ENCODE measurements around the gene FSTL4. TPM values are rescaled to one million over a fixed set of nuclear protein-coding genes. Genes with fewer than 3 reads are reported as not detected.

Gene FSTL4
- polyA plus RNA-seq, 1 of the 3 experiments (the other 2 are of a cell fraction), result not detected

- peak; percentile 5; the same call in 1 of the 2 replicates for TF ChIP-seq NFIC (IDR thresholded peaks at IDR 0.05; ENCODE audit: borderline replicate concordance)
- TF ChIP-seq EP300 (IDR thresholded peaks at IDR 0.05; ENCODE audit: borderline replicate concordance in 1 of 2, low read depth in 1 of 2, low read length in 1 of 2), result peak in 1 of 2 experiments; percentile 87; a peak in 2 of 4 replicates
- TF ChIP-seq FOXM1 (IDR thresholded peaks at IDR 0.05; ENCODE audit: low read depth), result no peak
- no peak for TF ChIP-seq FOSL2 (IDR thresholded peaks at IDR 0.05; ENCODE audit: borderline replicate concordance, low read depth)
- TF ChIP-seq JUND (IDR thresholded peaks at IDR 0.05), result peak; percentile 35; the same call in 1 of the 2 replicates
- no peak for TF ChIP-seq MAX (IDR thresholded peaks at IDR 0.05; ENCODE audit: low read depth)
- TF ChIP-seq ELF1 (IDR thresholded peaks at IDR 0.05), result no peak
- TF ChIP-seq IRF3 (IDR thresholded peaks at IDR 0.05; ENCODE audit: low read depth, low read length), result no peak
- TF ChIP-seq ZBTB33 (IDR thresholded peaks at IDR 0.05; ENCODE audit: borderline replicate concordance, low read depth), result no peak
- no peak; the same call in 1 of the 2 replicates for TF ChIP-seq TEAD4 (IDR thresholded peaks at IDR 0.05; ENCODE audit: borderline replicate concordance, insufficient read depth)
- TF ChIP-seq RCOR1 (IDR thresholded peaks at IDR 0.05; ENCODE audit: low read length), result peak; percentile 71; the same call in 1 of the 2 replicates
- peak; percentile 68 for TF ChIP-seq TCF12 (IDR thresholded peaks at IDR 0.05)
- TF ChIP-seq SIN3A (IDR thresholded peaks at IDR 0.05; ENCODE audit: borderline replicate concordance, low read depth, low read length), result no peak
- TF ChIP-seq RXRA (IDR thresholded peaks at IDR 0.05; ENCODE audit: borderline replicate concordance, low read depth), result no peak
Measured at GRCh38 chr5:133453831-133454230, 158.5 kb downstream of the FSTL4 start (continued).

- H3K36me3 ChIP-seq (replicated peaks in 1 of 2; ENCODE audit: control insufficient read depth in 1 of 2, insufficient read depth in 2 of 2, low read length in 1 of 2), result no peaks in the 10 kb centered on the region
- no peak for DNase-seq
- no peaks in the 10 kb centered on the region for H3K27me3 ChIP-seq (ENCODE audit: insufficient read depth)
- ChIA-PET POLR2A (no interaction called here), CTCF (interaction anchor here (1.4 to 5.0 kb wide), 3 partner anchors 9 to 29 kb away, joined by 5 to 32 read pairs (median 5); no protein-coding TSS in a partner anchor)
- no peak overlapping the region for H2AFZ ChIP-seq (ENCODE audit: low read depth)
- no peak overlapping the region for H3K4me2 ChIP-seq
- no peaks in the 10 kb centered on the region for H4K20me1 ChIP-seq (ENCODE audit: insufficient read depth)
- H3K4me3 ChIP-seq (ENCODE audit: low read depth in 2 of 2, low read length in 1 of 2), result no peak overlapping the region
- no peak overlapping the region for H3K9ac ChIP-seq
- peaks cover 15% of the 10 kb centered on the region for H3F3A ChIP-seq (replicated peaks; ENCODE audit: insufficient read depth)
- no peaks in the 10 kb centered on the region for H3K9me3 ChIP-seq
- peak overlapping the region in 1 of 2 experiments; percentile 53; a peak in 2 of 4 replicates for H3K27ac ChIP-seq (ENCODE audit: low read depth in 2 of 2, low read length in 1 of 2)
- 28% methylated on average over 4 of the region's 4 CpGs for WGBS (ENCODE audit: low lambda C conversion rate)
- H3K9me2 ChIP-seq, result no peaks in the 10 kb centered on the region
- TF ChIP-seq MAX (IDR thresholded peaks at IDR 0.05; ENCODE audit: low read depth) (no peak), MEF2A (IDR thresholded peaks at IDR 0.05; ENCODE audit: borderline replicate concordance, low read depth) (no peak), REST (IDR thresholded peaks at IDR 0.05; ENCODE audit: low read depth, low read length) (no peak), PBX3 (IDR thresholded peaks at IDR 0.05) (no peak), USF2 (IDR thresholded peaks at IDR 0.05; ENCODE audit: borderline replicate concordance, low read depth, low read length) (no peak), POLR2AphosphoS5 (IDR thresholded peaks at IDR 0.05; ENCODE audit: low read depth, low read length) (no peak), ELF1 (IDR thresholded peaks at IDR 0.05) (no peak), GATA2 (CRISPR knock-in tag; IDR thresholded peaks at IDR 0.05) (no peak), RFX5 (IDR thresholded peaks at IDR 0.05; ENCODE audit: low read length) (no peak), TCF12 (IDR thresholded peaks at IDR 0.05) (no peak), SIN3A (IDR thresholded peaks at IDR 0.05; ENCODE audit: borderline replicate concordance, low read depth, low read length) (no peak)
- peaks cover 15 to 43% of the 10 kb centered on the region in 2 experiments for H3K4me1 ChIP-seq (ENCODE audit: control insufficient read depth in 1 of 2, insufficient read depth in 2 of 2, low read depth in 1 of 2, low read length in 1 of 2)
- H3K79me2 ChIP-seq (ENCODE audit: insufficient read depth), result no peaks in the 10 kb centered on the region
Measured at GRCh38 chr5:133453084-133453780, 159.1 kb downstream of the FSTL4 start.

Measured in SK-N-SH (cell line).